Body of pancreas (tissue), 4 donors: ENCODE data around the gene TAF4B. TPM values are rescaled to one million over a fixed set of nuclear protein-coding genes. Genes with fewer than 3 reads are reported as not detected.

ENCODE experiments used
- ATAC-seq: fragments of 150-250 bp; one replicate; pipeline ENCODE4 v1.9.1; 2016
- DNase-seq, 4 donors: peaks; one replicate each; pipeline ENCODE4 v3.0.0-alpha.2; 2019
- H3K27ac ChIP-seq, 4 donors: fragments of 200-600 bp; sonication (generic); 1 replicate in 3 of 4; 2 replicates in 1 of 4; pipeline versions ENCODE4 v1.5.1 to v1.6.1; 2016 to 2019; ENCODE audit warnings: mild to moderate bottlenecking in 1 of 4, mixed read lengths in 1 of 4, moderate library complexity in 1 of 4
- H3K27me3 ChIP-seq, 2 donors: fragments of 200-600 bp; sonication (generic); one replicate each; pipeline ENCODE4 v1.6.0; 2016; ENCODE audit warnings: mild to moderate bottlenecking in 1 of 2
- H3K36me3 ChIP-seq, 2 donors: fragments of 200-600 bp; sonication (generic); replicated peaks in 1 of 2; 2 replicates each; pipeline ENCODE4 v1.5.1; 2016; ENCODE audit warnings: low read depth in 2 of 2; ENCODE audit not compliant: insufficient read depth in 1 of 2
- H3K4me1 ChIP-seq: fragments of 200-600 bp; sonication (generic); one replicate; pipeline ENCODE4 v1.6.0; 2016
- H3K4me3 ChIP-seq, 2 donors: fragments of 200-600 bp; sonication (generic); 1 replicate in 1 of 2; 2 replicates in 1 of 2; pipeline ENCODE4 v1.5.1; 2016 to 2019
- H3K9me3 ChIP-seq, 3 donors: fragments of 200-600 bp; sonication (generic); 1 replicate in 2 of 3; 2 replicates in 1 of 3; pipeline ENCODE4 v1.5.1; 2016
- CTCF ChIP-seq, 7 experiments: fragments of 450-650 bp in 4 of 7; fragments of 200-600 bp in 3 of 7; sonication (generic) in 3 of 7; IDR thresholded peaks; one replicate each; pipeline ENCODE4 v1.5.1; 2016 to 2019; ENCODE audit warnings: antibody characterized with exemption in 7 of 7
- POLR2A ChIP-seq, 3 donors: fragments of 450-650 bp; IDR thresholded peaks; one replicate each; pipeline ENCODE4 v1.6.1; 2016; ENCODE audit warnings: antibody characterized with exemption in 3 of 3, mild to moderate bottlenecking in 2 of 3
- WGBS, 2 donors: methylation state at CpG; one replicate each; pipeline ENCODE4 v1.1.5; 2017; 5-methylcytosine and 5-hydroxymethylcytosine counted together
- intact Hi-C: fragments of 100-400 bp; cut with DNase I; formaldehyde crosslinking; loops from one replicate; pipeline ENCODE4 v1.15.1; 2023
- total RNA-seq, 2 donors: library from RNA; depleted of rRNA; stranded (reverse); fragments of >200 nt; gene quantifications; one replicate each; pipeline ENCODE4 v1.1.0, GENCODE V29; 2016

The TAF4B gene
- total RNA-seq, 2 donors from 2014 or later = 4.2 to 12.2 TPM

GRCh38 chr18:26406324-26406723 lies 180.1 kb downstream of the TAF4B start:
- TF ChIP-seq CTCF (IDR thresholded peaks at IDR 0.05) = no peak
- TF ChIP-seq POLR2A (IDR thresholded peaks at IDR 0.05) = no peak
- Histone ChIP-seq H3K9me3 (no peaks in the 10 kb centered on the region), H3K4me3 (no peak overlapping the region), H3K27ac (no peak overlapping the region), H3K27me3 (no peaks in the 10 kb centered on the region), H3K36me3 (no peaks in the 10 kb centered on the region), H3K4me1 (no peaks in the 10 kb centered on the region)
- WGBS, 2 donors = 80 to 83% methylated on average over 11 to 12 of the region's 12 CpGs
- no peak for DNase-seq
- intact Hi-C loops = no loop called here
- no peak for ATAC-seq

- ATAC-seq (no peak), DNase-seq (no peak)
- Histone ChIP-seq H3K27me3 (no peaks in the 10 kb centered on the region), H3K4me3 (no peak overlapping the region), H3K36me3 (no peaks in the 10 kb centered on the region), H3K27ac (no peak overlapping the region), H3K9me3 (no peaks in the 10 kb centered on the region), H3K4me1 (no peaks in the 10 kb centered on the region)
- TF ChIP-seq CTCF (IDR thresholded peaks at IDR 0.05) (no peak), POLR2A (IDR thresholded peaks at IDR 0.05) (no peak)
- 76 to 77% methylated on average over 15 of the region's 15 CpGs for WGBS, 2 donors
- intact Hi-C loops = no loop called here
Measured at GRCh38 chr18:26406854-26407517, 180.7 kb downstream of the TAF4B start.

GRCh38 chr18:26407736-26408601 lies 181.7 kb downstream of the TAF4B start:
- no peak for TF ChIP-seq CTCF (IDR thresholded peaks at IDR 0.05)
- TF ChIP-seq POLR2A (IDR thresholded peaks at IDR 0.05) = no peak
- Histone ChIP-seq H3K27ac (no peak overlapping the region), H3K4me1 (no peaks in the 10 kb centered on the region), H3K36me3 (no peaks in the 10 kb centered on the region), H3K4me3 (no peak overlapping the region), H3K27me3 (no peaks in the 10 kb centered on the region), H3K9me3 (no peaks in the 10 kb centered on the region)
- intact Hi-C loops = no loop called here
- ATAC-seq (no peak), DNase-seq (no peak)
- 80 to 82% methylated on average over 12 to 16 of the region's 16 CpGs for WGBS, 2 donors

- 59 to 60% methylated on average over 4 of the region's 4 CpGs for WGBS, 2 donors
- no peaks in the 10 kb centered on the region for H3K4me1 ChIP-seq
- no peaks in the 10 kb centered on the region for H3K9me3 ChIP-seq
- no peak overlapping the region for H3K4me3 ChIP-seq
- no peaks in the 10 kb centered on the region for H3K27me3 ChIP-seq
- TF ChIP-seq POLR2A (IDR thresholded peaks at IDR 0.05) = no peak
- no peak for TF ChIP-seq CTCF (IDR thresholded peaks at IDR 0.05)
- no peak for DNase-seq
- intact Hi-C loops = no loop called here
- no peak for ATAC-seq
- H3K36me3 ChIP-seq = no peaks in the 10 kb centered on the region
- no peak overlapping the region for H3K27ac ChIP-seq
Measured at GRCh38 chr18:26409091-26409490, 182.8 kb downstream of the TAF4B start.
